HL-60/S4 (cell line): ENCODE data around the gene TNFRSF11A.

Experiments used
- in situ Hi-C: fragments of 300-500 bp; cut with MboI; formaldehyde crosslinking; loops from 2 replicates; pipeline ENCODE4 v1.14.3; 2022; ENCODE audit warnings: low sequenced_read_pairs

Gene TNFRSF11A

GRCh38 chr18:62341473-62341872 is 16.4 kb downstream of the TNFRSF11A start:
- in situ Hi-C loops: no loop called here

- in situ Hi-C loops: no loop called here
These were observed 17.8 kb downstream of the TNFRSF11A start for GRCh38 chr18:62342884-62343283.

- in situ Hi-C loops: no loop called here
These were observed 18.2 kb downstream of the TNFRSF11A start for GRCh38 chr18:62343316-62343715.

GRCh38 chr18:62345909-62346308 is 20.8 kb downstream of the TNFRSF11A start:
- in situ Hi-C loops: no loop called here

GRCh38 chr18:62346333-62347088 is 21.4 kb downstream of the TNFRSF11A start:
- in situ Hi-C loops: no loop called here

GRCh38 chr18:62347089-62347506 is 22.0 kb downstream of the TNFRSF11A start:
- in situ Hi-C loops: no loop called here

- in situ Hi-C loops: no loop called here
These were observed 23.4 kb downstream of the TNFRSF11A start for GRCh38 chr18:62348474-62348873.

GRCh38 chr18:62353170-62353569 is 28.1 kb downstream of the TNFRSF11A start:
- in situ Hi-C loops: no loop called here

GRCh38 chr18:62354151-62354550 is 29.0 kb downstream of the TNFRSF11A start:
- in situ Hi-C loops: no loop called here

GRCh38 chr18:62357079-62357719 is 32.1 kb downstream of the TNFRSF11A start:
- in situ Hi-C loops: no loop called here

- in situ Hi-C loops: no loop called here
These were observed 35.7 kb downstream of the TNFRSF11A start for GRCh38 chr18:62360805-62361204.

- in situ Hi-C loops: no loop called here
These were observed 36.2 kb downstream of the TNFRSF11A start for GRCh38 chr18:62361288-62361687.

GRCh38 chr18:62364558-62364957 is 39.4 kb downstream of the TNFRSF11A start:
- in situ Hi-C loops: no loop called here

- in situ Hi-C loops: no loop called here
These were observed 40.3 kb downstream of the TNFRSF11A start for GRCh38 chr18:62365420-62365819.

GRCh38 chr18:62366992-62367391 is 41.9 kb downstream of the TNFRSF11A start:
- in situ Hi-C loops: no loop called here

- in situ Hi-C loops: no loop called here
These were observed 43.0 kb downstream of the TNFRSF11A start for GRCh38 chr18:62368100-62368499.

- in situ Hi-C loops: no loop called here
These were observed 44.1 kb downstream of the TNFRSF11A start for GRCh38 chr18:62369129-62369644.

- in situ Hi-C loops: no loop called here
These were observed 45.3 kb downstream of the TNFRSF11A start for GRCh38 chr18:62370366-62370765.

GRCh38 chr18:62371436-62371835 is 46.3 kb downstream of the TNFRSF11A start:
- in situ Hi-C loops: no loop called here

- in situ Hi-C loops: no loop called here
These were observed 47.0 kb downstream of the TNFRSF11A start for GRCh38 chr18:62372156-62372555.

- in situ Hi-C loops: no loop called here
These were observed 47.8 kb downstream of the TNFRSF11A start for GRCh38 chr18:62372882-62373281.

- in situ Hi-C loops: no loop called here
These were observed 49.4 kb downstream of the TNFRSF11A start for GRCh38 chr18:62374410-62374965.
